Keratinocyte (primary cell): ENCODE data around the gene PCYT1B. TPM values are rescaled to one million over a fixed set of nuclear protein-coding genes. Genes with fewer than 3 reads are reported as not detected.

Experiments
- DNase-seq: peaks from one replicate; pipeline ENCODE4 v3.0.0-alpha.2; 2011; ENCODE audit warnings: low read depth, missing footprints, low spot score
- FAIRE-seq: peaks from 2 replicates; lab custom pipeline; 2011; peaks lifted over from hg19 to GRCh38; lab: Jason Lieb, UNC
- H2AFZ ChIP-seq: 2 replicates; pipeline ENCODE4 v1.6.0; 2012; ENCODE audit warnings: low read length, control low read depth, inconsistent platforms; ENCODE audit not compliant: control insufficient read depth
- H3K27ac ChIP-seq: 2 replicates; pipeline ENCODE4 v1.5.1; 2011; ENCODE audit warnings: low read length; ENCODE audit not compliant: control insufficient read depth, insufficient read depth
- H3K27me3 ChIP-seq: 3 replicates; pipeline ENCODE4 v1.6.0; 2011; ENCODE audit warnings: low read length; ENCODE audit not compliant: control insufficient read depth, insufficient read depth; ENCODE audit errors: extremely low read depth
- H3K36me3 ChIP-seq, 2 experiments: 2 replicates in 1 of 2; 3 replicates in 1 of 2; pipeline ENCODE4 v1.5.1; 2011; ENCODE audit warnings: low read length in 2 of 2, mild to moderate bottlenecking in 1 of 2; ENCODE audit not compliant: control insufficient read depth in 2 of 2, insufficient read depth in 2 of 2; ENCODE audit errors: extremely low read depth in 1 of 2
- H3K4me1 ChIP-seq: 3 replicates; pipeline ENCODE4 v1.5.1; 2011; ENCODE audit warnings: low read length; ENCODE audit not compliant: control insufficient read depth, insufficient read depth; ENCODE audit errors: extremely low read depth
- H3K4me2 ChIP-seq: 3 replicates; pipeline ENCODE4 v1.6.0; 2011; ENCODE audit warnings: low read depth, low read length; ENCODE audit not compliant: control insufficient read depth, insufficient read depth; ENCODE audit errors: extremely low read depth
- H3K4me3 ChIP-seq, 3 experiments: fragments of 200-600 bp in 1 of 3; sonication (generic) in 1 of 3; 2 replicates in 2 of 3; 3 replicates in 1 of 3; pipeline ENCODE4 v1.5.1; 2011 to 2016; ENCODE audit warnings: low read length in 3 of 3, mild to moderate bottlenecking in 3 of 3, control low read depth in 2 of 3, inconsistent platforms in 1 of 3, low read depth in 1 of 3, mixed read lengths in 1 of 3, mixed run types in 1 of 3, moderate library complexity in 1 of 3; ENCODE audit not compliant: control insufficient read depth in 2 of 3, insufficient read depth in 2 of 3; ENCODE audit errors: extremely low read depth in 1 of 3
- H3K79me2 ChIP-seq: 2 replicates; pipeline ENCODE4 v1.6.0; 2012; ENCODE audit warnings: low read length; ENCODE audit not compliant: control insufficient read depth, insufficient read depth
- H3K9ac ChIP-seq: 3 replicates; pipeline ENCODE4 v1.6.0; 2011; ENCODE audit warnings: low read length; ENCODE audit not compliant: control insufficient read depth, insufficient read depth; ENCODE audit errors: extremely low read depth
- H3K9me1 ChIP-seq: 3 replicates; pipeline ENCODE4 v1.6.0; 2011; ENCODE audit warnings: low read length; ENCODE audit not compliant: control insufficient read depth, insufficient read depth; ENCODE audit errors: extremely low read depth
- H3K9me3 ChIP-seq: 2 replicates; pipeline ENCODE4 v1.5.1; 2012; ENCODE audit warnings: low read depth, low read length; ENCODE audit not compliant: control insufficient read depth
- H4K20me1 ChIP-seq: 3 replicates; pipeline ENCODE4 v1.6.0; 2011; ENCODE audit warnings: low read length; ENCODE audit not compliant: control insufficient read depth, insufficient read depth; ENCODE audit errors: extremely low read depth
- CTCF ChIP-seq, 3 experiments: IDR thresholded peaks in 1 of 3; conservative IDR thresholded peaks in 1 of 3; optimal IDR thresholded peaks in 1 of 3; 2 replicates in 2 of 3; 3 replicates in 1 of 3; pipeline versions ENCODE3 to v1.5.1; 2011; ENCODE audit warnings: low read length in 3 of 3, mild to moderate bottlenecking in 3 of 3, moderate library complexity in 2 of 3, control low read depth in 1 of 3, inconsistent platforms in 1 of 3; ENCODE audit not compliant: insufficient read depth in 2 of 3; ENCODE audit errors: extremely low read depth in 1 of 3
- EZH2 ChIP-seq: IDR thresholded peaks from one replicate; pipeline ENCODE4 v1.6.1; 2012; ENCODE audit warnings: inconsistent platforms, mild to moderate bottlenecking, low read length, moderate library complexity
- dilution Hi-C: fragments of 300-500 bp; cut with MboI; formaldehyde crosslinking; loops from one replicate; pipeline ENCODE4 v1.7.0; 2020; ENCODE audit warnings: low sequenced_read_pairs; ENCODE audit not compliant: extremely low pct_ligation_motif_present
- polyA plus RNA-seq, 5 experiments: library from polyadenylated mRNA; depleted of rRNA in 3 of 5; stranded (reverse) in 3 of 5; stranded (forward) in 1 of 5; unstranded in 1 of 5; fragments of >200 nt; gene quantifications; 1 replicate in 1 of 5; 2 replicates in 3 of 5; 3 replicates in 1 of 5; pipeline versions ENCODE4 v1.2.1 to v1.2.3, GENCODE V29; 2011 to 2012; ENCODE audit warnings: missing spikeins in 2 of 5, low read depth in 1 of 5, low replicate concordance in 1 of 5

The PCYT1B gene
- polyA plus RNA-seq, 1 donor (not counting 4 experiments of a cell fraction or from before 2014, with no cell fraction given): 3.7 TPM

- no peak overlapping the region for H2AFZ ChIP-seq
- no peaks in the 10 kb centered on the region for H3K4me1 ChIP-seq
- no peaks in the 10 kb centered on the region for H3K9me3 ChIP-seq
- H3K27me3 ChIP-seq: no peaks in the 10 kb centered on the region
- no peaks in the 10 kb centered on the region for H4K20me1 ChIP-seq
- H3K4me3 ChIP-seq: no peak overlapping the region
- no peak overlapping the region for H3K9ac ChIP-seq
- H3K9me1 ChIP-seq: no peaks in the 10 kb centered on the region
- no peaks in the 10 kb centered on the region for H3K79me2 ChIP-seq
- DNase-seq: no peak
- no peak for FAIRE-seq
- dilution Hi-C loops: no loop called here
- TF ChIP-seq CTCF (optimal IDR thresholded peaks at IDR 0.05 in 1 of 3, IDR thresholded peaks at IDR 0.05 in 1 of 3, conservative IDR thresholded peaks at IDR 0.05 in 1 of 3; ENCODE audit: extremely low read depth in 1 of 3, insufficient read depth in 2 of 3, low read length in 3 of 3) (no peak), EZH2 (no peak)
- H3K4me2 ChIP-seq: no peak overlapping the region
- H3K36me3 ChIP-seq: no peaks in the 10 kb centered on the region
- H3K27ac ChIP-seq: no peak overlapping the region
These were observed 104.4 kb downstream of the PCYT1B start for GRCh38 chrX:24542756-24543155.

GRCh38 chrX:24536551-24536950 is 110.6 kb downstream of the PCYT1B start:
- H3K4me1 ChIP-seq: no peaks in the 10 kb centered on the region
- H3K4me2 ChIP-seq: no peak overlapping the region
- TF ChIP-seq EZH2: no peak
- TF ChIP-seq CTCF (optimal IDR thresholded peaks at IDR 0.05 in 1 of 3, IDR thresholded peaks at IDR 0.05 in 1 of 3, conservative IDR thresholded peaks at IDR 0.05 in 1 of 3; ENCODE audit: extremely low read depth in 1 of 3, insufficient read depth in 2 of 3, low read length in 3 of 3): no peak
- H3K27me3 ChIP-seq: no peaks in the 10 kb centered on the region
- H3K9me1 ChIP-seq: no peaks in the 10 kb centered on the region
- DNase-seq: no peak
- no peaks in the 10 kb centered on the region for H3K36me3 ChIP-seq
- H3K79me2 ChIP-seq: no peaks in the 10 kb centered on the region
- FAIRE-seq: no peak
- H3K9me3 ChIP-seq: no peaks in the 10 kb centered on the region
- no peak overlapping the region for H2AFZ ChIP-seq
- dilution Hi-C loops: no loop called here
- no peak overlapping the region for H3K9ac ChIP-seq
- no peak overlapping the region for H3K27ac ChIP-seq
- no peaks in the 10 kb centered on the region for H4K20me1 ChIP-seq
- no peak overlapping the region for H3K4me3 ChIP-seq
